ENCODE data around the gene FLYWCH2.

FLYWCH2 gene

GRCh38 chr16:2839650-2840450, 43.2 kb upstream of the FLYWCH2 start:
- TF ChIP-seq CTCF (IDR thresholded peaks at IDR 0.05; ENCODE audit: control insufficient read depth, insufficient read depth, low read depth, low read length, missing control alignments), result no peak
- DNase-seq (ENCODE audit: low read depth), result no peak
- H3K4me3 ChIP-seq (ENCODE audit: control insufficient read depth, low read depth, low read length), result no peak overlapping the region

GRCh38 chr16:2840914-2841313, 42.1 kb upstream of the FLYWCH2 start:
- no peak for DNase-seq (ENCODE audit: low read depth)
- no peak overlapping the region for H3K4me3 ChIP-seq (ENCODE audit: control insufficient read depth, low read depth, low read length)
- TF ChIP-seq CTCF (IDR thresholded peaks at IDR 0.05; ENCODE audit: control insufficient read depth, insufficient read depth, low read depth, low read length, missing control alignments), result no peak

- no peak for TF ChIP-seq CTCF (IDR thresholded peaks at IDR 0.05; ENCODE audit: control insufficient read depth, insufficient read depth, low read depth, low read length, missing control alignments)
- no peak for DNase-seq (ENCODE audit: low read depth)
- H3K4me3 ChIP-seq (ENCODE audit: control insufficient read depth, low read depth, low read length), result peak overlapping the region; percentile 11; the same call in 1 of the 2 replicates
These were observed 41.2 kb upstream of the FLYWCH2 start for GRCh38 chr16:2841606-2842339.

DNA sequence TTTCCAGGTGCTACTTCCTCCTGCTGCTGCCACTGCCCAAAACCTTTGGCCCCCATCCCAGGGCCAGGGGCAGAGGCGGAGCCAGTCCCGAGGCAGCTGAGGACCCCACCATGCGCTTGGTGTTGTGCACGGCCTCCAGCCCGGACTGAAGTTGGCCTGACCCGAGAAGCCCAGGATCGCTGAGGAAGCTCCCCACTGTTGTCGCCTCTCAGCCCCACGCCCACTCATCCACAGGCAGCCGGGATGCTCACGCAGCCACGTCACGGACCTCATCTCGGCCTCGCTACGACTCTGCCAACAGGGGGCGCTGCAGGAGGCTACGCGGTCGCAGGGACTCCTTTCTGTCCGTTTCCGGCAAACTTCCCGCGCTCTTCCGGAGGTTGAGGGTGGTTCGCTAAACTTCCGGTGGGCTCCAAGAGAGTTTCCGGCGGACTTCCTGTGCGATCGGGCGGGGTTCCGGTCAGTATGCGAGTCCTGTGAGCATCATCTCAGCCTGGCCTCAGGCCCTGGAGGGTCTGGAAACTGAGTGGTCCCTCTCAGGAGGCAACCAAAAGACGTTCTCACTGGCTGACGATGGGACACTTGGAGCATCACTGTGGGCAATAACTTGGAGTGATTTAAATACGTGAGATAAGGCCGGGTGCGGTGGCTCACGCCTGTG, 40.5 kb upstream of the FLYWCH2 start:
- peak overlapping the region; percentile 11 for H3K4me3 ChIP-seq (ENCODE audit: control insufficient read depth, low read depth, low read length)
- peak; percentile 61 for TF ChIP-seq CTCF (IDR thresholded peaks at IDR 0.05; ENCODE audit: control insufficient read depth, insufficient read depth, low read depth, low read length, missing control alignments)
- no peak for DNase-seq (ENCODE audit: low read depth)

- no peak for TF ChIP-seq CTCF (IDR thresholded peaks at IDR 0.05; ENCODE audit: control insufficient read depth, insufficient read depth, low read depth, low read length, missing control alignments)
- H3K4me3 ChIP-seq (ENCODE audit: control insufficient read depth, low read depth, low read length), result no peak overlapping the region
- no peak for DNase-seq (ENCODE audit: low read depth)
These were observed 39.5 kb upstream of the FLYWCH2 start for GRCh38 chr16:2843526-2843925.

GRCh38 chr16:2845116-2845515, 37.9 kb upstream of the FLYWCH2 start:
- TF ChIP-seq CTCF (IDR thresholded peaks at IDR 0.05; ENCODE audit: control insufficient read depth, insufficient read depth, low read depth, low read length, missing control alignments), result no peak
- DNase-seq (ENCODE audit: low read depth), result no peak
- H3K4me3 ChIP-seq (ENCODE audit: control insufficient read depth, low read depth, low read length), result no peak overlapping the region

All from AG09309 (cell line).